ENCODE data around the gene NEURL3. TPM values are rescaled to one million over a fixed set of nuclear protein-coding genes. Genes with fewer than 3 reads are reported as not detected.

Gene NEURL3
- total and polyA plus RNA-seq, 2 of the 8 experiments (the other 6 are each of a cell fraction or from before 2014, with no cell fraction given): not detected

- Histone ChIP-seq H3K14ac (ENCODE audit: insufficient read length) (no peak overlapping the region), H3K79me1 (ENCODE audit: low read depth, low read length) (no peaks in the 10 kb centered on the region), H2BK5ac (ENCODE audit: low read depth, low read length) (no peak overlapping the region), H4K91ac (replicated peaks; ENCODE audit: insufficient read length, low read length) (no peak overlapping the region), H2BK120ac (replicated peaks; ENCODE audit: low read depth, low read length) (no peak overlapping the region), H3K9ac (replicated peaks in 1 of 4; ENCODE audit: extremely low read depth in 1 of 4, low read depth in 3 of 4, low read length in 3 of 4) (no peak overlapping the region), H2AK5ac (ENCODE audit: low read depth, low read length) (no peak overlapping the region), H3K18ac (ENCODE audit: extremely low read depth, low read length) (no peak overlapping the region), H3K27me3 (replicated peaks in 1 of 4; ENCODE audit: control insufficient read depth in 3 of 4, extremely low read depth in 1 of 4, insufficient read depth in 3 of 4, low read length in 3 of 4) (no peaks in the 10 kb centered on the region), H3K4ac (replicated peaks; ENCODE audit: insufficient read length, low read depth, low read length) (no peak overlapping the region), H2BK20ac (ENCODE audit: low read length) (no peak overlapping the region), H3K27ac (ENCODE audit: low read depth, low read length) (no peak overlapping the region), H2BK12ac (ENCODE audit: low read depth, low read length) (no peak overlapping the region), H3K56ac (replicated peaks; ENCODE audit: insufficient read length, low read depth, low read length) (no peak overlapping the region), H3K4me2 (ENCODE audit: insufficient read depth in 1 of 2, low read depth in 2 of 2, low read length in 2 of 2) (no peak overlapping the region), H3K4me1 (replicated peaks in 1 of 4; ENCODE audit: control insufficient read depth in 3 of 4, insufficient read depth in 4 of 4, low read length in 3 of 4) (no peaks in the 10 kb centered on the region), H2BK15ac (ENCODE audit: low read length) (no peak overlapping the region), H3K9me3 (ENCODE audit: insufficient read depth in 2 of 2, low read depth in 1 of 2, low read length in 1 of 2) (peaks cover 0 to 10% of the 10 kb centered on the region in 2 experiments; a peak in 1 of 4 replicates), H2AFZ (ENCODE audit: low read length) (no peak overlapping the region), H3K4me3 (ENCODE audit: extremely low read depth in 1 of 4, insufficient read depth in 2 of 4, low read depth in 3 of 4, low read length in 4 of 4) (no peak overlapping the region), H4K8ac (ENCODE audit: extremely low read depth, insufficient read depth, low read length) (no peak overlapping the region), H3K79me2 (ENCODE audit: control insufficient read depth in 1 of 2, insufficient read depth in 2 of 2, low read length in 2 of 2) (no peaks in the 10 kb centered on the region), H3K23ac (ENCODE audit: insufficient read length) (no peak overlapping the region), H4K5ac (ENCODE audit: insufficient read length, low read depth, low read length) (no peak overlapping the region), H3K23me2 (ENCODE audit: low read depth, low read length) (no peaks in the 10 kb centered on the region), H3K36me3 (ENCODE audit: control insufficient read depth in 2 of 4, insufficient read depth in 4 of 4, low read length in 3 of 4) (no peaks in the 10 kb centered on the region), H4K20me1 (replicated peaks in 1 of 2; ENCODE audit: control insufficient read depth in 1 of 2, insufficient read depth in 2 of 2, low read length in 2 of 2) (no peaks in the 10 kb centered on the region)
- 94% methylated on average over 3 of the region's 3 CpGs; no CpG with 5 or more reads in 1 of the 2 experiments for WGBS, 2 experiments (ENCODE audit: extremely low coverage in 1 of 2, insufficient coverage in 1 of 2, insufficient read length in 1 of 2, insufficient replicate concordance in 2 of 2, low coverage in 1 of 2, low lambda C conversion rate in 2 of 2, missing lambda C conversion rate in 1 of 2)
- DNase-seq (ENCODE audit: low read depth in 1 of 2, low spot score in 2 of 2) (no peak), FAIRE-seq (no peak)
- ChIA-PET CTCF (ENCODE audit: partially characterized antibody) (interaction anchor here (0.5 to 1.2 kb wide), 3 partner anchors 9 to 494 kb away, joined by 3 to 5 read pairs (median 3); no protein-coding TSS in a partner anchor), POLR2A (ENCODE audit: partially characterized antibody) (no interaction called here)
- TF ChIP-seq EGR1 (IDR thresholded peaks at IDR 0.05; ENCODE audit: borderline replicate concordance, low read depth, low read length): no peak
- TF ChIP-seq KDM1A (IDR thresholded peaks at IDR 0.05; ENCODE audit: borderline replicate concordance, low read length): no peak
- no peak for TF ChIP-seq CREB1 (IDR thresholded peaks at IDR 0.05)
- TF ChIP-seq ASH2L (IDR thresholded peaks at IDR 0.05; ENCODE audit: low read length): no peak
Measured at GRCh38 chr2:96464061-96464460, 41.1 kb downstream of the NEURL3 start.

Measured in H1 (cell line).